Kasumi-1 (cell line): Measurements from ENCODE around the gene CNTN5.

ENCODE experiments used
- DNase-seq, 2 experiments: peaks; one replicate each; lab custom pipeline; 2025; lab: John Stamatoyannopoulos, UW

CNTN5 gene

GRCh38 chr11:99614352-99614751, 593.6 kb downstream of the CNTN5 start:
- DNase-seq: no peak

- DNase-seq: no peak
Observed at GRCh38 chr11:99630629-99631028, 609.9 kb downstream of the CNTN5 start.

DNA sequence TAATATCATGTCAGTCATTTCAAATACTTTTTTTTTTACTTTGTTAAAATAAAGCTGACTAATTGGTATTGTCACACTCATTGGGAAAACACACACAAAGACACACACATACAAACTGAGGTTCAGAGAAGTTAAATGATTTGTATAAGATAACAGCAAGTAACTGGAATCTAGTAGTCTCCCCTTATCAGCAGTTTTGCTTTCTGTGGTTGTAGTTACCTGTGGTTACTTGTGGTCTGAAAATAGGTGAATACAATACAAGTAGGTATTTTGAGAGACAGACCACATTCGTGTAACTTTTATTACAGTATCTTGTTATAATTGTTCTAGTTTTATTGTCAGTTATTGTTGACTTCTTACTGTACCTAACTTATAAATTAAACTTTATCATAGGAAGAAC, 610.9 kb downstream of the CNTN5 start:
- no peak for DNase-seq

DNA sequence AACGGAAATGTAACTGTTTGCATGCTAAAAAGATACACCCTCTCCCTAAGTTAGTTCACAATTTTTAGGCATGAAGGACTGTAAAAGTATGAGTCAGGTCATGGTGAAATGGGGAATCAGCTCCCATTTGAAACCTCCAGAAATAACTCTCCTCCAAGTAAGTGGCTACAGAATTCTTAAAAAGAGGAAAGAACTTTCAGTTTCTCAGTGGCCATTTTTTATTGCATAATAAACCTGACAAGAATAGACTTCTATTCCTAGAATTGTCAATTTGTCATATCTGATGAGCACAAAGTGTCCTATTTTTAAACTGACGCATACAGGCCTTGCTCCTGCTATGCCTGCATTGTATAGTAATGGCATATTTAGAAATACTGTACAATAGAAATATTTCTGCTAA, 612.2 kb downstream of the CNTN5 start:
- peak; percentile 61 to 78 for DNase-seq

- no peak for DNase-seq
Observed at GRCh38 chr11:99634581-99634980, 613.8 kb downstream of the CNTN5 start.

DNA sequence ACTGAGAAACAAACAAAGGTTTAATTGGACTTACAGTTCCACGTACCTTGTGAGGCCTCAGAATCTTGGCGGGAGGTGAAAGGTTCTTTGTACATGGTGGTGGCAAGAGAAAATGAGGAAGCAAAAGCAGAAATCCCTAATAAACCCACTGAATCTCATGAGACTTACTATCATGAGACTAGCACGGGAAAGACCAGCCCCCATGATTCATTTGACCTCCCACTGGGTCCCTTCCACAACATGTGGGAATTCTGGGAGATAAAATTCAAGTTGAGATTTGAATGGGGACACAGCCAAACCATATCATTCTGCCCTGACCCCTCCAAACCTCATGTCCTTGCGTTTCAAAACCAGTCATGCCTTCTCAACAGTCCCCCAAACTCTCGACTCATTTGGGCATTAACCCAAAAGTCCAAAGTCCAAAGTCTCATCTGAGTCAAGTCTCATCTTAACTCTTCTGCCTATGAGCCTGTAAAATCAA, 617.4 kb downstream of the CNTN5 start:
- DNase-seq: no peak

DNA sequence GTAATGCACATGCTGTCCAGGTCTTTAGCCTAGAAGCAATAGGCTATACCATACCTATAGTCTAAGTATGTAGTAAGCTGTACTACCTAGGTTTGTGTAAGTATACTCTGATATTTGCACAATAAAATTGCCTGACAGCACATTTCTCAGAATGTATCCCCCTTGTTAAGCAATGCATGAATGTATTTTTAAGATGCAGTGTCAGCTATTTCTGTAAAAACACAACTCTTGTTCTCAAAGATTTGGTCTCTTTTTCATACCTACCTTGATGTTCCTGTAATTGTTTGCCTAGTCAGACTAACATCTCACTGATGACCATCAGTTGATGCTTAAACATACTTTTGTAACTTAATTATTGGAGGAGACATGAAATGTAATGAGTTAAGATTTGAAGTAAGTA, 619.9 kb downstream of the CNTN5 start:
- DNase-seq: no peak

GRCh38 chr11:99645934-99646333, 625.2 kb downstream of the CNTN5 start:
- DNase-seq: no peak

- no peak for DNase-seq
Observed at GRCh38 chr11:99670067-99670676, 649.4 kb downstream of the CNTN5 start.

GRCh38 chr11:99671808-99672409, 651.2 kb downstream of the CNTN5 start:
- DNase-seq: no peak

GRCh38 chr11:99676292-99676691, 655.5 kb downstream of the CNTN5 start:
- no peak for DNase-seq

- DNase-seq: no peak
Observed at GRCh38 chr11:99682171-99682570, 661.4 kb downstream of the CNTN5 start.

DNA sequence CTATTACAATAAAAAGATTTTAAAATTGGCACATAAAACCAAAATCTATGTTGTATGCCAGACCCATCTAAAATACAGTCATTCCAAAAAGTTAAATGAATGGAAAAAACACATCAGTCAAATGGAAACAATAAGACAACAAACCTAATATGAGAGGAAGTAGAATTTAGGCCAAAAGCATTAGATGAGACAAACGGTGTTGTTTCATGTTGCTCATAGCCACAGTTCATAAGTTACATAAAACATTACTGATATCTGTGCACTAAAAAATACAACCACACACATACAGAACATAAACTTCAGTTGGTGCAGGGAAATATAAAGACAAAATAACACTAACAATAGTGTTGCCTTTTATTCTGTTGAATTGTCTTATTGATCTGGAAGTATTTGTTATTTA, 661.9 kb downstream of the CNTN5 start:
- DNase-seq: no peak

DNA sequence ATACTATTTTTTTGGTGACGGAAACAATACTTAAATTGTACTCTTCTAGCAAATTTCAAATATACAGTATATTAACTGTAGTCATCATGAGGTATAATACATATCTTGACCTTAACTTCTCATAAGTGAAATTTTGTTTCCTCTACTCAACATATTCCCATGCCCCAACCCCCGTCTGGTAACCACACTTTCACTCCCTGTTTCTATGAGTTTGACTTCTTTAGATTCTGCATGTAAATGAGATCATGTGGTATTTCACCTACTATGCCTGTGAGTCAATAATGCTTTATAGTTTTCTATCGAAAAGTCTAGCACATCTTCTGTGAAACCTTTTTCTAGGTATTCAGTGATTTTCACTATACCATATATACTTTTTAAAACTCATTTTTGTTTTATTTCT, 663.2 kb downstream of the CNTN5 start:
- DNase-seq: no peak

- no peak for DNase-seq
Observed at GRCh38 chr11:99686838-99687237, 666.1 kb downstream of the CNTN5 start.

DNA sequence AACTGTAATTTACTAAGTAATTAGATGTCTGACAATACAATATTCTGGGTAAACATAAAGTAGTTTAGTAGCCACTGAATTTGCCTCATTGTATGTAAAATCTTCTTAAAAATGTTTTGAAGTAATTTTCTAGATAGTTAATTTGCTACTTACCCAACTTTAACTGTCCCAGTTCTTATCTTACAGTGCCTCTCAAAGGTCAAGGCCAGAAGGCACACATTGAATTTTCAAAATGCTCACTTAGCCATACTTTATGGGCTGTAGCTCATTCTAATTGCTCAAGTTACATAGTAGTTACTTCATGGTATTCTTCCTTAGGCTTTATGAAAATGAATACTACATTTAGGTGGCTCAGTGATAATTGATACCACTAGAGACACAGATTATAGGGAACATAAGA, 666.6 kb downstream of the CNTN5 start:
- DNase-seq: no peak

GRCh38 chr11:99693941-99694492, 673.3 kb downstream of the CNTN5 start:
- no peak for DNase-seq

DNA sequence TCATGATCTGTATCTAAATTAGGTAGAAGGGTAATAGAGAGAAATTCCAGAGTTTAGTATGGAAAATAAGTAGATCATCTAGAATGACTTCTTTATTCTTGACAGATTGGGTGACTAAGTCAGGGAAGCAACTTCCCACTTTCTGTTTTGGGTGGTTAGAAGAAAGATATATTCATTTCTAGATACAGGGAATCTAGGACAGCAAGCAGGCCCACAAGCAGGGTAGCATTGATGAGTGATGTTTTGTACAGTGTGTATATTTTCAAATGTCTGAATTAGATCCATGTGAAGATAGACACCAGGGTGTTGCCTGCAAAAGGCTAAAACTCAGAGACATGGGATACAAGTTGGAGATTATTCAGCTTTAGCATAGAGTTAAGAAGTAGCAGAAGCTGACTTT, 674.4 kb downstream of the CNTN5 start:
- DNase-seq: no peak

GRCh38 chr11:99706848-99707247, 686.1 kb downstream of the CNTN5 start:
- no peak for DNase-seq

DNA sequence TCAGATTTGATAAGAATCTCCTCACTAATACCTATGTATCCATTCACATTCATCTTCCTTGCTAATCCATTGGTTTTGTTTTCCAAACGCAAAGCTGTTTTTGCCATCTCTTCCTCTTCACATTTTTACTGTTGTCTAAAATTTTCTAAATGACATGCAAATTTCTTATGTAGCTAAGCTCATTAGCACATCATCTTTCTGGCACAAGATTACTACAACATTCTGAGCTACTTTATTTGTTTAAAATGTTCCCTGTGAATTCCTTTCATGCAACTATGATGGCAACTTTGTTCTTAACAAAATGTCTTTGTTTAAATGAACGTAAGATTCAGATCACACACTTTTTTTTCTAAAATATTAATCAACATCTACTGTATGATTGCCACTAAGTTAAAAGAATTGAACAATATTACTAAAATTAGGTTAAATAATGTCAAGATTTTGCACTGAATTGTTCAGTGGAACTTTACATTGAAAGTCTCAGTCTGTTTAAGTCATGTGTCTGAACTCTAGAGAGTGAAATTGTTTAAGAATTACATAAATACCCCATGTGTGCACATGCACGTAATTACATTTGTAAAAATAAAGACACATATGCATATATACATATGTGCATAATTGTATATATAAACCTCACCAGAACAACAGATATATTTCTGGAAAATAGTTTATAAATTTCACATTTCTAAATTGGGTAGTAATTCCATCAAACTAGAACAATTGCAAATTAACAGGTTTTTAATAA, 688.4 kb downstream of the CNTN5 start:
- no peak for DNase-seq

- DNase-seq: no peak
Observed at GRCh38 chr11:99716302-99716701, 695.6 kb downstream of the CNTN5 start.

DNA sequence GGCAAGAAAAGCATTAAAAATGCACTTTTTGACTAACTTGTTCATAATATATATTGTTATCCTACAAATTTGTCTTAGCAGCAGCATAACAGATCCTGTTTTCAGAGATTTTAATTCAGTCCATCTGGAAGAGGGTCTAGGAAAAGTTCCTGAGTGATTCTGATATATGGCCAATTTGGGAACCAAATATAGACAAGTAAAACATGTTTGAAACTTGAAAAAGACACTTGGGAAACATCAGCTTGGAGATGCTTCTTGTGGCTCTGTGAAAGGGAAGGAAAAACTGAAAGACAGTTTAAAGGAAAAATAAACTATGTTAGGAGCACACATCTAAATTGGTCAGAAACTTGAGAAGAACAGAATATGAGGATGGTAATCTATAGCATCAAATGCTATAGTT, 697.5 kb downstream of the CNTN5 start:
- no peak for DNase-seq

DNA sequence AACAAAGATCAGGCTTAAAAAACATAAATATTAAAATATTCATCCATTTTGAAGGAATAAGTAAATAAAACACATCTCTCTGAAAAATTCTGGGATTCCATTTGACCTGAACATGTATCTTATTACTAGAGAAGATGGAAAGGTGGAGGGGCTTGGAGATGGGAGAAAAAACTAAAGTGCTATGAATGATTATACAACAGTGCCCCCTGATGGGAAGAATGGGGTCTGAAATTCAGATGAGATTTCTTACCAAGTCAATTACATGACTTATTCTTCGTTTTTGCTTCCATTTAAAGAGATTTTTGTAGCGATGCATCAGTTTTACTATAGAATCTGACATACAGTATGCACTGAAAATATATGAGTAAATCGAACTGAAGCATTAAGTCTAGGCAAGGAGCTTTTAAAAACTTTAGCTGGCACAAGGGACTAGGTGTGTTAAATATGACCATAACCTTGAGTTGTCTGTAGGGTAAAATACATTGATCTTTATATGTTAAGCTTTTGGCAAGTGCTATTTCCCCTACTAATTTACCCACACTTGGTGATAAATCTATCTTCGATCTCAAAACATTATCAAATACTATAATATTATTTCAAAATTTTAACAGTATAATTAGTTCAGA, 718.8 kb downstream of the CNTN5 start:
- peak; percentile 68 to 70 for DNase-seq
